GM21576 (cell line): ENCODE results near the gene KCNIP1.

Experiments
- ATAC-seq: cut with Tn5 transposase; IDR thresholded peaks from one replicate; pipeline ENCODE4 v1.9.1; 2021; ENCODE audit warnings: mild to moderate bottlenecking, moderate library complexity; ENCODE audit not compliant: unreplicated experiment

The KCNIP1 gene

GRCh38 chr5:170503990-170504596 lies at the start of gene KCNIP1:
TSS of gene KCNIP1 (plus strand) at chr5:170504020.
- no peak for ATAC-seq

- no peak for ATAC-seq
These were observed 40.4 kb upstream of the KCNIP1 start for GRCh38 chr5:170463426-170463825.

- ATAC-seq: no peak
These were observed 39.3 kb upstream of the KCNIP1 start for GRCh38 chr5:170464280-170465127.

- ATAC-seq: no peak
These were observed 37.3 kb upstream of the KCNIP1 start for GRCh38 chr5:170466553-170466952.

GRCh38 chr5:170466988-170467707 lies 36.7 kb upstream of the KCNIP1 start:
- no peak for ATAC-seq

GRCh38 chr5:170468633-170469285 lies 35.1 kb upstream of the KCNIP1 start:
- no peak for ATAC-seq

GRCh38 chr5:170469414-170469813 lies 34.4 kb upstream of the KCNIP1 start:
- no peak for ATAC-seq

GRCh38 chr5:170470275-170470674 lies 33.5 kb upstream of the KCNIP1 start:
- no peak for ATAC-seq

- ATAC-seq: no peak
These were observed 32.9 kb upstream of the KCNIP1 start for GRCh38 chr5:170470808-170471404.

- ATAC-seq: no peak
These were observed 32.2 kb upstream of the KCNIP1 start for GRCh38 chr5:170471551-170472178.

- no peak for ATAC-seq
These were observed 30.2 kb upstream of the KCNIP1 start for GRCh38 chr5:170473642-170474041.

GRCh38 chr5:170474489-170475274 lies 29.1 kb upstream of the KCNIP1 start:
- no peak for ATAC-seq

GRCh38 chr5:170475294-170476000 lies 28.4 kb upstream of the KCNIP1 start:
- no peak for ATAC-seq

GRCh38 chr5:170476704-170477103 lies 27.1 kb upstream of the KCNIP1 start:
- ATAC-seq: no peak

GRCh38 chr5:170477906-170478305 lies 25.9 kb upstream of the KCNIP1 start:
- no peak for ATAC-seq

GRCh38 chr5:170478306-170478705 lies 25.5 kb upstream of the KCNIP1 start:
- ATAC-seq: no peak

- ATAC-seq: no peak
These were observed 24.3 kb upstream of the KCNIP1 start for GRCh38 chr5:170479484-170479883.

- ATAC-seq: no peak
These were observed 23.6 kb upstream of the KCNIP1 start for GRCh38 chr5:170480260-170480659.

- no peak for ATAC-seq
These were observed 22.0 kb upstream of the KCNIP1 start for GRCh38 chr5:170481849-170482248.
